Measurements from ENCODE around the gene ISOC1. TPM values are rescaled to one million over a fixed set of nuclear protein-coding genes. Genes with fewer than 3 reads are reported as not detected.

ISOC1 gene
- total and polyA plus RNA-seq, 2 of the 13 experiments (the other 11 are each of a cell fraction or from before 2014, with no cell fraction given) = 25.7 to 51.3 TPM

DNA sequence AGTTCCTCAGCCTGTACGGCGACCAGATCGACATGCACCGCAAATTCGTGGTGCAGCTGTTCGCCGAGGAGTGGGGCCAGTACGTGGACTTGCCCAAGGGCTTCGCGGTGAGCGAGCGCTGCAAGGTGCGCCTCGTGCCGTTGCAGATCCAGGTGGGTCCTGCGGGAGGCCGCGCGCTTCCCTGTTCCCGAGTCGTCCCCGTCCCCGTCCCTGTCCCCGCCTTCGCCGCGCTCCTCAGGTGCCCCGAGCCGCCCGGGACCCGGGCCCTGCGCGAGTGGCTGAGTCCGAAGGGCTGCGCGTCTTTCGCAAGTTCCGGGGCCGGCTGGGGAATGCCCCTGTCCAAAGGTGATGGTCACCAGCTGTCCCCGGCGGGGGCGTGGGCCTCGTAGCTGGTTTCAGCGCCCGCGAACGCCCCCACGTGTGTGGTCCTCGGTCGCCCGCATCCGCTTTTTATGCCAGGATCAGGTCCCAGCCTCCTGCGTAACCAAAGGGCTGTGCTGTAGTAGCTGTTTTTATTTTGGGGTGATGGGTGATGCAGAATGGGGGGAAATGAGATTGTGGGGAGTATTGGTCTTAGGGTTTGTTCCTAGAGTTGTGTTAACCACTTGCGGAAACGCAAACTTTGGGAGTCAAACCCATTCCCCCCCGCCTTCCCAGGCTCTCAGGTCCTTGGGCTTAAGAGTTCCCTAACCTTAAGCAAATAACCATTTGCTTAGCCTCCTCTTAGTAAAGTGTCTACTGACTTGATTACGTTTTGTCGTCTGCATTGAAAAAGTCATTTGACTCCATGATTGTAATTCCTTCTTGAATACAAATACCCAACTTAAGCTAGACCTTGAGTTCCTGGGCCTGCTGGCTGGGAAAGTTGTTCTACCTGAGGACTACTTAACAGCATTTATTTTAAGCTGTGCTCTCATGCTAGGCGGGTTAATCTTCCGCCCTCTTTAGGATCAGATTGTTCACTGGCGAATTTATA lies 663 bp downstream of the ISOC1 start (continued):
- TF ChIP-seq, protein P1, sequence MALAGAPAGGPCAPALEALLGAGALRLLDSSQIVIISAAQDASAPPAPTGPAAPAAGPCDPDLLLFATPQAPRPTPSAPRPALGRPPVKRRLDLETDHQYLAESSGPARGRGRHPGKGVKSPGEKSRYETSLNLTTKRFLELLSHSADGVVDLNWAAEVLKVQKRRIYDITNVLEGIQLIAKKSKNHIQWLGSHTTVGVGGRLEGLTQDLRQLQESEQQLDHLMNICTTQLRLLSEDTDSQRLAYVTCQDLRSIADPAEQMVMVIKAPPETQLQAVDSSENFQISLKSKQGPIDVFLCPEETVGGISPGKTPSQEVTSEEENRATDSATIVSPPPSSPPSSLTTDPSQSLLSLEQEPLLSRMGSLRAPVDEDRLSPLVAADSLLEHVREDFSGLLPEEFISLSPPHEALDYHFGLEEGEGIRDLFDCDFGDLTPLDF (CRISPR knock-in tag; IDR thresholded peaks at IDR 0.05) = 0 out of 2 replicates have a peak, but pooled peaks have one; percentile 34
- TF ChIP-seq ATAD3A (CRISPR knock-in tag; IDR thresholded peaks at IDR 0.05) (no peak), NCOA1 (CRISPR knock-in tag; IDR thresholded peaks at IDR 0.05) (no peak), ZNF160 (CRISPR knock-in tag; IDR thresholded peaks at IDR 0.05) (no peak; the same call in 1 of the 2 replicates), ZNF337 (CRISPR knock-in tag; IDR thresholded peaks at IDR 0.05; ENCODE audit: borderline replicate concordance, low read depth) (peak; percentile 60; the same call in 1 of the 2 replicates), TBX3 (IDR thresholded peaks at IDR 0.05; ENCODE audit: borderline replicate concordance) (no peak), ZNF644 (CRISPR knock-in tag; IDR thresholded peaks at IDR 0.05; ENCODE audit: low read depth) (no peak), ZNF33A (CRISPR knock-in tag; IDR thresholded peaks at IDR 0.05; ENCODE audit: borderline replicate concordance) (0 out of 2 replicates have a peak, but pooled peaks have one; percentile 76), ZNF256 (CRISPR knock-in tag; conservative IDR thresholded peaks at IDR 0.05) (peak; percentile 12; the same call in 1 of the 2 replicates), MED8 (CRISPR knock-in tag; IDR thresholded peaks at IDR 0.05; ENCODE audit: insufficient replicate concordance) (peak; percentile 87), SMAD9 (CRISPR knock-in tag; IDR thresholded peaks at IDR 0.05) (no peak), ZNF841 (CRISPR knock-in tag; IDR thresholded peaks at IDR 0.05; ENCODE audit: borderline replicate concordance) (peak; percentile 89), KDM2A (CRISPR knock-in tag; IDR thresholded peaks at IDR 0.05; ENCODE audit: borderline replicate concordance, low read depth) (peak; percentile 92), HOXA7 (CRISPR knock-in tag; IDR thresholded peaks at IDR 0.05) (0 out of 2 replicates have a peak, but pooled peaks have one; percentile 58), NR3C1 (CRISPR knock-in tag; IDR thresholded peaks at IDR 0.05) (no peak), NKX3-1 (CRISPR knock-in tag; IDR thresholded peaks at IDR 0.05) (no peak), THAP11 (CRISPR knock-in tag; IDR thresholded peaks at IDR 0.05) (peak; percentile 63)
- TF ChIP-seq, protein P2, sequence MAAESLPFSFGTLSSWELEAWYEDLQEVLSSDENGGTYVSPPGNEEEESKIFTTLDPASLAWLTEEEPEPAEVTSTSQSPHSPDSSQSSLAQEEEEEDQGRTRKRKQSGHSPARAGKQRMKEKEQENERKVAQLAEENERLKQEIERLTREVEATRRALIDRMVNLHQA (CRISPR knock-in tag; IDR thresholded peaks at IDR 0.05) = no peak
- TF ChIP-seq, protein P3, sequence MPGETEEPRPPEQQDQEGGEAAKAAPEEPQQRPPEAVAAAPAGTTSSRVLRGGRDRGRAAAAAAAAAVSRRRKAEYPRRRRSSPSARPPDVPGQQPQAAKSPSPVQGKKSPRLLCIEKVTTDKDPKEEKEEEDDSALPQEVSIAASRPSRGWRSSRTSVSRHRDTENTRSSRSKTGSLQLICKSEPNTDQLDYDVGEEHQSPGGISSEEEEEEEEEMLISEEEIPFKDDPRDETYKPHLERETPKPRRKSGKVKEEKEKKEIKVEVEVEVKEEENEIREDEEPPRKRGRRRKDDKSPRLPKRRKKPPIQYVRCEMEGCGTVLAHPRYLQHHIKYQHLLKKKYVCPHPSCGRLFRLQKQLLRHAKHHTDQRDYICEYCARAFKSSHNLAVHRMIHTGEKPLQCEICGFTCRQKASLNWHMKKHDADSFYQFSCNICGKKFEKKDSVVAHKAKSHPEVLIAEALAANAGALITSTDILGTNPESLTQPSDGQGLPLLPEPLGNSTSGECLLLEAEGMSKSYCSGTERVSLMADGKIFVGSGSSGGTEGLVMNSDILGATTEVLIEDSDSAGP (CRISPR knock-in tag; IDR thresholded peaks at IDR 0.05; ENCODE audit: borderline replicate concordance) = peak; percentile 89
- TF ChIP-seq, protein P4, sequence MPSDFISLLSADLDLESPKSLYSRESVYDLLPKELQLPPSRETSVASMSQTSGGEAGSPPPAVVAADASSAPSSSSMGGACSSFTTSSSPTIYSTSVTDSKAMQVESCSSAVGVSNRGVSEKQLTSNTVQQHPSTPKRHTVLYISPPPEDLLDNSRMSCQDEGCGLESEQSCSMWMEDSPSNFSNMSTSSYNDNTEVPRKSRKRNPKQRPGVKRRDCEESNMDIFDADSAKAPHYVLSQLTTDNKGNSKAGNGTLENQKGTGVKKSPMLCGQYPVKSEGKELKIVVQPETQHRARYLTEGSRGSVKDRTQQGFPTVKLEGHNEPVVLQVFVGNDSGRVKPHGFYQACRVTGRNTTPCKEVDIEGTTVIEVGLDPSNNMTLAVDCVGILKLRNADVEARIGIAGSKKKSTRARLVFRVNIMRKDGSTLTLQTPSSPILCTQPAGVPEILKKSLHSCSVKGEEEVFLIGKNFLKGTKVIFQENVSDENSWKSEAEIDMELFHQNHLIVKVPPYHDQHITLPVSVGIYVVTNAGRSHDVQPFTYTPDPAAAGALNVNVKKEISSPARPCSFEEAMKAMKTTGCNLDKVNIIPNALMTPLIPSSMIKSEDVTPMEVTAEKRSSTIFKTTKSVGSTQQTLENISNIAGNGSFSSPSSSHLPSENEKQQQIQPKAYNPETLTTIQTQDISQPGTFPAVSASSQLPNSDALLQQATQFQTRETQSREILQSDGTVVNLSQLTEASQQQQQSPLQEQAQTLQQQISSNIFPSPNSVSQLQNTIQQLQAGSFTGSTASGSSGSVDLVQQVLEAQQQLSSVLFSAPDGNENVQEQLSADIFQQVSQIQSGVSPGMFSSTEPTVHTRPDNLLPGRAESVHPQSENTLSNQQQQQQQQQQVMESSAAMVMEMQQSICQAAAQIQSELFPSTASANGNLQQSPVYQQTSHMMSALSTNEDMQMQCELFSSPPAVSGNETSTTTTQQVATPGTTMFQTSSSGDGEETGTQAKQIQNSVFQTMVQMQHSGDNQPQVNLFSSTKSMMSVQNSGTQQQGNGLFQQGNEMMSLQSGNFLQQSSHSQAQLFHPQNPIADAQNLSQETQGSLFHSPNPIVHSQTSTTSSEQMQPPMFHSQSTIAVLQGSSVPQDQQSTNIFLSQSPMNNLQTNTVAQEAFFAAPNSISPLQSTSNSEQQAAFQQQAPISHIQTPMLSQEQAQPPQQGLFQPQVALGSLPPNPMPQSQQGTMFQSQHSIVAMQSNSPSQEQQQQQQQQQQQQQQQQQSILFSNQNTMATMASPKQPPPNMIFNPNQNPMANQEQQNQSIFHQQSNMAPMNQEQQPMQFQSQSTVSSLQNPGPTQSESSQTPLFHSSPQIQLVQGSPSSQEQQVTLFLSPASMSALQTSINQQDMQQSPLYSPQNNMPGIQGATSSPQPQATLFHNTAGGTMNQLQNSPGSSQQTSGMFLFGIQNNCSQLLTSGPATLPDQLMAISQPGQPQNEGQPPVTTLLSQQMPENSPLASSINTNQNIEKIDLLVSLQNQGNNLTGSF (CRISPR knock-in tag; IDR thresholded peaks at IDR 0.05) = no peak; the same call in 1 of the 2 replicates
